ENCODE data around the gene TMED3.
A peak's percentile ranks its signal among the peaks of the same experiment; 100 is the strongest.

Gene TMED3

DNA sequence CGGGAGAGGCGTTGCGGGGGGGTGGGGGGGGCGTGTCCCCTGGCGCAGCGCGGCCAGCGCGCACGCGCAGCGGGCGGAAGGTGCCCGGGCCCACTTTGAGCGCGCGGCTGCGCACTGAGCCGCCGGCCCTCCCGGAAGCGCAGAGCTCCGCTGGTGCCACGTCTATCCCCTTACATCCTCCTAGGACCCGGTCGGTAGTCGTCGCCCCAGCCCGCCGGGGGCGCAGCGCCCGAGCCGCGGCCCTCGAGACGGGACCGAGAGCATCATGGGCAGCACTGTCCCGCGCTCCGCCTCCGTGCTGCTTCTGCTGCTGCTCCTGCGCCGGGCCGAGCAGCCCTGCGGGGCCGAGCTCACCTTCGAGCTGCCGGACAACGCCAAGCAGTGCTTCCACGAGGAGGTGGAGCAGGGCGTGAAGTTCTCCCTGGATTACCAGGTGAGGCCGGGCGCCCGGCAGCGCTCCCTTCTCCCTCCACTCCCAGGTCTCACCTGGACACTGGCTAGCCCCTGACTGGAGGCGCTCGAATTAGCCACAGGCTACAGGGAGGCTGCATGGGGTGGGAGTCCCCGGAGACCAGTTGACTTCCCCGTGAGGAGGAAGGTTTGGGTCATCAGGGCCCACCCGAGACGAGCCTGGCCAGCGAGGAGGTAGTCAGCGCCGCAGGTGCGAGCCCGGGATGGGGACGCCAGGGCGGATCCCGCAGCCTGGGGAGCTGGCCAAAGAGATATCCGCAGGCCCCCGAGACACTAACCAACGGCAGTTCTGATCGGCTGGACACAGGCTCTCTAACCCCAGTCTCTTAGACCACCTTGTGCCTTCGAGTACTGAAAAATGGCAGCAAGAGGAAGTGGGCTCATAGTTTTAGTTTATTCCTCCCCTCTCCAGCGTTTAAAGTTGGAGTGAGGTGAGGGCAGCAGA is at the start of gene TMED3:
TSS of gene TMED3 (plus strand) at position 128 of the 916 bp plus-strand sequence. CDS start at position 266, 138 bp downstream.
- peak; percentile 59 to 80 for DNase-seq (ENCODE audit: low read depth in 2 of 2)

DNA sequence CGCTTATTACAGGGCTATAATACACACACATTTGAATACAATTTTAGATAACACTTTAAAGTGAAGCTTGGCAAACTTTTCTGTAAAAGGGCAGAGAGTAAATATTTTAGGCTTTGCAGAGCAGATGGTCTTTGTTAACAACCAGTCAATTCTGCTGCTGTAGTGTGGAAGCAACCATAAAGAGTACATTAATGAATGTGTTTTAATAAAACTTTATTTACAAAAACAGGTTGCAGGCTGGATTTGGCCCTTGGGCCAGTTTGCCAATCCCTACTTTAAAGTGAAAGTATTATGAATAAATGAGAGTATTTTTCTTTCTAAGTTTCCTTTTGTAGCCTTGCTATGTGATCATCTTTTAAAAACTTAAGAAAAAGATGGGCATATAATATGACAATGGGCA is 49.1 kb upstream of the TMED3 start:
- DNase-seq (ENCODE audit: low read depth in 2 of 2), result no peak

DNA sequence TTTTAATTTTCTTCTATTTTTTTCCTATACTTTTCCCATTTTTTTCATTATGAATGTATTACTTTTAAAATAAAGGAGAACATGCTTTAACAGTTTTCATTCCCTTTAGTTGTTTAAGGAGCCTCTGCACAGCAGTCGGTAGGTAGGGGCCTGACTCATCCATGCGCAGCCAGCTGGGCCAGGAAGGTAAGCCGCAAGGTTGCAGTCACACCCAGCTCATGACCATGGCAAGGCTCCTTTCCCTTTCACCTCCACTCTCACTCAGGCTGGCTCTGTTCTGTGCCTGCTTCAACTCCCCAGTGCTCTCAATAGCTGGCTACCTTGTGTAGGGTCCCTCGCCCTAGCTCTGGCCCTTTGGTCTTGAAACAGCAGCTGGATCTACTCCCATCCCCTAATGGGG is 45.7 kb upstream of the TMED3 start:
- DNase-seq (ENCODE audit: low read depth in 2 of 2), result no peak

DNA sequence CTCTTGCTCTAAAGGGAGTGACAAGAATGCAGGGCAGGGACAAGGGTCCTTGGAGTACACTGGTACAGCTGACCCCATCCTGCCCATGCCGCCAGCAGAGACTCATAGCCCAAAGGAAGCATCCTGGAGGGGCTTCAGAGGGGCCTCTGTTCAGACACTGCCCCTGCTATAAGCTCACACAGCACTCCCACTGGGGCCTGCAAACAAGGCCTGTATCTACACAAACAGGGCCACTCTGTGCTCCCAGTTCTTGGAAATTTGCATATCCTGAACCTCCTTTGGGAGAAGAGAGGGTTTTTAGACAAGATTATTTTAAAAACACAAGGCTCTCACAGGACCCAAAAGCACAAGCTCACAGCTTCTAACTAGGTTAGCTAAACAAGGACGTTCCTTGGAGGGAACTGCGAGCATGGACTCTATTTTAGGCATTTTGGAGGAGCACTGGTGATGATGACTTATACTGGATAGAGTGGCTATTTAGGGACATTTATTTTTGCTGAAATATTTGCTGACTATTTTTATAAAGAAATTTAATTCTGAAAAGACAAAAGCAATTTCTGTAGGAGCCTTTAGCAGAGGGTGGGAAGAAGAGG is 44.8 kb upstream of the TMED3 start:
- no peak for DNase-seq (ENCODE audit: low read depth in 2 of 2)

DNA sequence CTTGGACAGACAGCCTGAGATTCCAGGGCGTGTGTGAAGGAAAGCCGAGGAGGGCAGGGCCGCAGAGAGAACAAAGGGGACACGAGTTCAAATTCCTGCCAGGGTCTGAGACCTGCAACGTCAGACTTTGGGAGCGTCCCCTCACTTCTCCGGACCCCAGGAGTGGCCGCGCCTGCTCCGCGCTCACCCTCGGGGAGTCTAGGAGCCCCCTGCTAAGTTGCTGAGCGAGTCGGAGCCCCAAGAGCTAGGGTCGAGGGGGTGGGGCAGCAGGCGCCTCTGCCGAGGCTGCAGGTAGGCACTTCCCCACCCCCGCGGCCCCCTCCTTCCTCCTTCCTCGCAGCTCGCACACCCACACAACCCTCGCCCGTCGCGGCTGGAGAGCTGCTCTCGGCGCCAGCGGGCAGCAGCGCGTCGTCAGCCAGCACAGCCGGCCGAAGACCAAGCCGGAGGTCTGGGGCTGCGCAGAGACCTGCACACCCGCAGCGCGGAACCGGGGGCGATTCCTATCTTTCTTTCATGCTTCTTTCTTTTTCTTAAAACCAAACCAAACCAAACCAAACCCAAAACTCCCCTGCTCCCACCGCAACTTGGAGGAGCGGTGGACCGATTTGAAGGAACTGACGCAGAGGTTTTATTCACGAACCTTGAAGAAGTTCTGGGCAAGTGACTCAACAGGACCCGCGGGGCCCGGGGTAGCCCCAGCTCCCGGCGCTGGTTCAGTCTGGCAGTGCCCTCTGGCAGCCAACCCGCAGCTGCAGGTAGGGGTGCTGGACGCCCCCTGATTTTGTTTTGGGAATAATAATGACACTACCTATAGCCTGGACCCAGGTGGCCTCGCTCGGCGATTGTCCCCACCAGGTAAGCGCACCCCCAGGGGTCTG is 28.3 kb upstream of the TMED3 start, which contains the start of gene ANKRD34C:
TSS of gene ANKRD34C (plus strand) at position 352 of the 881 bp plus-strand sequence. CDS start 10,563 bp downstream, outside the sequence.
- DNase-seq (ENCODE audit: low read depth in 2 of 2), result no peak

DNA sequence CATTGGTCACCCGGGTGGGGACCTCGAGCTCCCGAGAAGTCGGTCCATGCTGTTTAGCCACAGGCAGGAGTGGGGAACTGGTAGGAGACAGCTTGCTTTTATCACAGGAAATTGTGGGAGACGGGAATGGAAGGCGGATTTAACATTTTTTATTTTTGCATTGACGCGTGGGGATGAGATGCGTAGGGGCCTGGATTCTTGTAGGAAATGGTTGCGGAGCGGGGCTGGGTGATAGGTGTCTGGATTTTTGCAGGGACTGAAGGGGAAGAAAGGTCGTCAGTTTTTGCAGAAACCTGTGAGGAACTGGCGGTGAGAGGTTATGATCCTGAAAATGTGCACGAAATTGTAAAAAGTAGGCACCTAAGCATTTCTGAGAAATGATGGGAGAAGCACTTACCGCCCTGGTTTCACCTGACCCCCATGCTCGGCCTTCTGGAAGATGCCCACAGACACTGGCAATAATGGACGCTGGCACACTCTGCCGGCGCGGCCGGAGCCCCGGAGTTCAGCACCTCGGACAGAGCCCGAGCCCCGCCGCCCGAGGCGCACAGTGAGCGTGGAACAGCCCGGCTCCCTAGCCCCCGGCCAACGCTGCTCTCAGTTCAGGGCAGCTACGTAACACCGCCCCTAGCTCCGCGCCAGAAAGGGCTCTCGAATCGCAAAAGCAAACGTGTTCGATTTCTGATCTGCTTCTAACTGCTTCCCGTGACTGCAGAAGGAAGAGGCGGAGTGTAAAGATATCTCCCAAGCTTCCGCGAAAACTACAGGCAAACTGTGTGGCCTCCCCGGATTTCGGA is 27.5 kb upstream of the TMED3 start:
- no peak for DNase-seq (ENCODE audit: low read depth in 2 of 2)

DNA sequence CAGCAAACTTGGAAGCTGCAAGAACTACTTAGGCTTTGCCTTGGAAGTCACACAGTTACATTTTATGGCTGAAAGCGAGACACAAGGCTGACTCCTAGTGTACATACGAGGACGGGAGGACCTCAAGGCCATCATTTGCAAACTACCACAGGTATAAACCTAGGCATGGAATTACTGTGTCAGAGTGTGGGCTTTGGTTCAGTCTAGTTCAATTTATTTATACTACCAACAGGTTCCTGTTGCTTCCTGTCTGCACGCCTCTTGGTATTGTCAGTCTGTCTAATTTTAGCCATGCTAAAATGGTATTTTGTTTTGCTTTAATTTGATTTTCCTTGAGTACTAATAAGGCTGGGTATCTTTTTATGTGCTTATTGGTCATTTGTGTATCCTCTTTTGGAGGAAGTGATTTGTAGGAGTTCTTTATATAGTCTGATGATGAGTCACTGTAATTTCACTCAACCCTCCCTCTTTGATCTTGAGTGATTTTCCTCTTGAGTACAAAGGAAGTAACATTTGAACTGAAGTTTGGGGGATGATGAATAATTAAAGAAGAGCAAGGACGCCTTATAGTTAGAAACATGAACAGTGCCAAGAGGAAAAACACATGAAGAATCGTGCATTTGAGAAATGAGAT is 20.2 kb upstream of the TMED3 start:
- DNase-seq (ENCODE audit: low read depth in 2 of 2), result no peak

DNA sequence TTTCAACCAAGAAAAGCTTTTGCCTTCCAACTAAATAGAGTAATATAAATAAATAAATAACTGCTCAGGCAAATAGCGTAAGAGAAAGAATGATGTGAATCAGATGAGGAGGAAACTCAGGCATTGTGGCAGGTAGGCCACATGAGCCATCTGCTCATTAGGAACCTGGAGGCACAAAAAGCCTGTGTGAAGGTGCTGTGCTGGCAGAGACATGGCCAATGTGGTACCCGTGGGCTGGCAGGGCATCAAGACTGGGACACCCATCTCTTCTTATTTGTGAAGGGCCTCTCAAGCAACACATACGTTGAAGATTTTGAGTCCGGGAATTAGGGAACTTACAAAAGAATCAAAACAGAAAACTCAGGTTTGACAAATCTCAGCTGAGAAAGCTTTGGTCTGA is 18.9 kb upstream of the TMED3 start:
- no peak for DNase-seq (ENCODE audit: low read depth in 2 of 2)

DNA sequence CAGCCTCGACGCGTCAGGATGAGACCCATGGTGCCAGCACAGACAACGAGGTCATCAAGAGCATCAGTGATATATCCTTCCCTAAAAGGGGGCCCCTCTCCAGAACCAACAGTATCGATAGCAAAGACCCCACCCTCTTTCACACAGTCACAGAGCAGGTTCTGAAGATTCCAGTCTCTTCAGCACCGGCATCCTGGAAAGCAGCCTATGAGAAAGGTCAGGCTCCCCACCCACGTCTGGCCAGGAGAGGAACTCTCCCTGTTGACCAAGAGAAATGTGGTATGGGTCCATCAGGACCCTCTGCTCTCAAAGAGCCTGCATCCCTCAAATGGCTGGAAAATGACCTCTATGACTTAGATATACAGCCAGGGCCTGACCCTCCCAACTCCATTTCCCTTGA is 16.8 kb upstream of the TMED3 start:
- DNase-seq (ENCODE audit: low read depth in 2 of 2), result no peak

DNA sequence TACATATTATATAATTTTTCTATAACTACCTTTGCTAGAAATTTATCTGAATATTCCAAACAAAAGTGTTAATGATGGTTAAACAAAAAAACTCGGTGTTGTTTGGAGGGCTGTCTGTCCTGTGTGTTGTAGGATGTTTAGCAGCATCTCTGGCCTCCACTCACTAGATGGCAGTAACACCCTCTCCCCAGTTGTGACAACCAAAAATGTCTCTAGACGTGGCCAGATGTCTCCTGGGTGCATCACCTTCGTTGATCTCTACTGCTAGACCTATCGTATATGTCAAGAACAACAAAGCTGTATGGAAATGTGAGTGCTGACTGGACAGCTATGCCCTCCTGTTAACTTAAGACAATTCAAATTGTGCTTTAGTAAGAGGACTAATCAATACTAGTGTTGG is 14.3 kb upstream of the TMED3 start:
- no peak for DNase-seq (ENCODE audit: low read depth in 2 of 2)

DNA sequence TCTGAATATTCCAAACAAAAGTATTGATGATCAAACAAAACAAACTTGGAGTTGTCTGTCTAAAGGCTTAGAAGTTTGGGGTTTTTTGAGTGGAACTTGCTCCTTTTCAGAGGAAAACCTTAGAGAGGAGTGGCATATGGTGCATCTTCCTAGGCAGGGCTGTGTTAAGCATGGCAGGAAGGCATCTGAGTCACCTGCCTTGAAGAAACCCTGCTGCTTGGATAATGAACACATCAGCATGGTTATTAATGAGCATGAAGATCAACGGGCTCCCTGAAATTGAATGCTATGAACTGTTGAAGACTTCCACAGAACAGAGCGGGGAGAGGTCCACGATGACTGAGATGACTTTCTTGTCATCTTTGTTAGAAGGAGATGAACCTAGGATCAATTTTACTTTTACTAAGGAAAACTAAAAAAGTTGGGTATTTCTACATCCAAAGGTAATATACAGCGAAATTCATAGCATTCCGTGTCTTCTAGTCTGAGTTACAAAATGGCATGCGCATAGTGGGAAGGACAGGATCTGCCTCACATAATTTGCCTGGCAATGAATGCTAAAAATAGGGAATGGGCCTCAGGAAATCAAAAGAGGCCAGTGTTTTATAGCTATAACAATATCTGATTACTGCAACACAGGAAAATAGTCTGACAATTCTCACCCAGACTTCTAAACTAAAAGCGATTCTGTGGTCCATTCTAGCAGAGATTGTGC is 11.6 kb upstream of the TMED3 start:
- DNase-seq (ENCODE audit: low read depth in 2 of 2), result no peak

DNA sequence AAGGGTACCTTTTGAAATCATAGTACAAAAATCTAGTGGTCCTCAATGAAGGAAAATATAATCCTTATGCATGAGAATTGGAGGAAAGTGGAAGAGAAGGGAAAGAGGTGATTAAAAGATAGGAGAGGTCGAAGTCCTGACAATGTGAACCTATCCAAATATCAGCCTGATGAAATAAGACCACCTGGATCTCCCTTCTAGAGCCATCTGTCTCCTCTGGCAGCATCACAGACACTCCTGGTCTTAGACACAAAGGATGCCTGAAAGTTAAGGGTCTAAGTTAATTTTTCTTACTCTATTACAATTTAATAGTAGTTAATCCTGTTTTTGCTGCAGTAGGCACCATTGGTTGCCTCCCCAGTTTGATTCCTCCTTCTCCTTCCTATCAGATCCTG is 11.1 kb upstream of the TMED3 start:
- no peak for DNase-seq (ENCODE audit: low read depth in 2 of 2)

DNA sequence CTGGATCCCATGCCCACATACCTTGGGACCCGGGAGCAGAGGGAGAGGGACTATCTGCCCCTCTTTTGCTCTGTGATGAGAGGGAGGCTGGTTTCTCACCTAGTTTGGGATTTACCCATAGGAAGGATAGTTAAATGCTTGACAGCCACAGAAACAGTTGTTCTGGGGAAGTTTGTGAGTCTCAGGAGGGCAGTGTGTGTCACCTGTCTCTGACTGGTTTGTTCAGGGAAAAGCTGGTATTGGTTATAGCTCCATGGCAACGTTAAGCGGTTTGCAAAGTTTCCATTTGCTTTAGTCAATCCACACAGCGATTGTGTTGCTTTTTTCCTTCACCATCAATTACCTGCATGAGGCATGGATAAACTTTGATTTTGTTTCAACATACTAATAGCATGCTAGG is 3.7 kb upstream of the TMED3 start:
- DNase-seq (ENCODE audit: low read depth in 2 of 2), result no peak

DNA sequence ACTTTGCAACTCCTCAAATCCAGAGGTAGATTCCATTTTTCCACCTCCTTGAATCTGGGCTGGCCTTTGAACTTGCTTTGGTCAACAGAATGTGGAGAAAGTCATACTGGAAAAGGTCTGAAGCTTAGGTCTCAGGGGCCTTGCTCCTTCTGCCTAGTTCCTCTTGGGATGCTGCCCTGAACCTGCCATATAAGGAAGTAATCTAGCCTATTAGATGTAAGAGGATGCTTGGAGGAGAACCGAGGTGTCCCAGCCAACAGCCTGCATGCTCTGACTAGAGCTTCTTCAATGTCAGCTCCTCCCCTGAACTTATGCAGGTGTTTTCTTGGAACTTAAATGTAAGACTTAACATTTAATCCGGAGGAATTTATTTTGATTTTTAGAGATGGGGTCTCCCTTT is 2.0 kb upstream of the TMED3 start:
- no peak for DNase-seq (ENCODE audit: low read depth in 2 of 2)

DNA sequence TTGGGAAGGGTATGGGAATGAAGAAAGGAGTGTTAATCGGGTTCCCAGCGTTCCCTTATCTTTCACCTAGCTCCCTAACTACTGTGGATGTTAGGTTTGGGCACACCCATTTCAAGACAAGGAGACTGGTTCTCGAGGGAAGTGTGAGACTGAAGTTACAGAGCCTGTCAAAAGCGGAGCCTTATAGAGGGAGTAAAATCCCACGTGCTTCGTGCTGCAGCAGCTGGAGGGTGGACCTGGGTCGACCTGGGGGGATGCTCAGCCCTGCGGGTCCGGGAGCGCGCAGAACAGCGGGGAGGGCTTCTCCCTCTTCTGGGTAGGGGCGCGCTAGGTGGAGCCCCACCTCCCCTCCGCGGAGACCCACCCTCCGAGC is 314 bp upstream of the TMED3 start:
- DNase-seq (ENCODE audit: low read depth in 2 of 2), result no peak

DNA sequence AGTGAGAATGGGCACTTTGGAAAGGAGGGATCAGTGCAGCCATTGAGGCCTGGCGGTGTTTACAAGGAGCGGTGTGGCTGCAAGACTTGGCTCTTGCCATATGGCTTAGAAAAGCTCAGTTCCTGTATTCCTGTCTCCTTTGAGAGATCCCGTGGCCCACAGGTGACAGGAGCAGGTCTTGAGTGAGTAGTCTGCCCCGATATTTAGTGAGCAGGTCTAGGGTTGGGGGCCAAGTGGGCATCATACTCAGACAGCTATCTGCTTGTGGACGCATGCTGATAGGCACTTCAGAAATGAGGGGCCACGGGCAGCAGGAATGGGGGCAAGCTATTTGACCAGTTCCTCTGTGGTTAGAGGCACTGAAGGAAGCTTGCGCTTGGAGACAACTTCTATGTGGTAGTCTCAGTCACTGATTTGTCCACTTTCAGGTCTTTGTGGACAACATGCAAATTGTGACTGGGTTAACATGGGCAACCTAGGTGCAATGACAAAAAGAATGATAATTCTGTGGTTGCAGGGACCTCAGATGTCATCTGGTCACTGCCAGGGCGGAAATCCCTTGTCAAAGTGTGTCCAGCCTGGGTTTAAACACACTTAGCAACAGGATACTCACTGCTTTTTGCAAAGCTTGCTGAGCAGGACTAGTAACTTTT is 1.1 kb downstream of the TMED3 start:
- no peak for DNase-seq (ENCODE audit: low read depth in 2 of 2)

DNA sequence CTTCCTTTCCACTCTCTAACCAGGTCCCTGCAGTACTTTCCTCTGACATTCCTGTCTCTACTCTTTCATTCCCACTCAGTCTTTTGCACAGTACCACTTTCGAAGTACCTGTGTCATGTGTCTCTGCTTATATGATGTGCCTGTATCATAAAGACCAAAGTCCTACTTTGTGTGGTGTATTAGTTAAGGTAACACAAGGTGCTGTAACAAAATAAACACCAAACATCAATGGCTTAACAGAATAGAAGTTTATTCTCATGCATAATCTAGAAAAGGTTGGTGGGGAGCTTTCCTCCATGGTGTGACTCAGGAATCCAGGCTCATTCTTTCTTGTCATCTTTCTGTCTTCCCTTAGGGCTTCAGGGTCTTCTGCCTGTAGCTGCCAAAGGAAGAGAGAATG is 3.3 kb downstream of the TMED3 start:
- DNase-seq (ENCODE audit: low read depth in 2 of 2), result no peak

DNA sequence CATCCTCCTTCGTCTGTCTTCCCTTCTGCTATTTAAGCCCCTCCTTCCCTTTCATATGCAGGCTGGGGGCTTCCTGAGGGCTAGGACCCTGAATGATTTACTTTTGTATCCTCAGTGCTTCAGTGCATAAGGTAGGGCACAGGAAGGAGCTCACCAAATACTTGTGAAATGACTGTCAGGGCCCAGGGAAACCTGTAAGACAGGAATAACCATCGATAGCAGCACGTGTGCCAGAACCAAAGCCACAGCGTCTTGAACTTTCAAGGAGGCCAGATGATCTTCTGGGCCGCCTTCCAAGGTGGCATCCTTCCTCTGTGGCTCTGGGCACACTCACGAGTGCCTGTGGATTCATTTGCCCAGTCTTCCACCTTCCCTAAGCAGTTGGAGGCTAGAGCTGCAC is 3.9 kb downstream of the TMED3 start:
- no peak for DNase-seq (ENCODE audit: low read depth in 2 of 2)

DNA sequence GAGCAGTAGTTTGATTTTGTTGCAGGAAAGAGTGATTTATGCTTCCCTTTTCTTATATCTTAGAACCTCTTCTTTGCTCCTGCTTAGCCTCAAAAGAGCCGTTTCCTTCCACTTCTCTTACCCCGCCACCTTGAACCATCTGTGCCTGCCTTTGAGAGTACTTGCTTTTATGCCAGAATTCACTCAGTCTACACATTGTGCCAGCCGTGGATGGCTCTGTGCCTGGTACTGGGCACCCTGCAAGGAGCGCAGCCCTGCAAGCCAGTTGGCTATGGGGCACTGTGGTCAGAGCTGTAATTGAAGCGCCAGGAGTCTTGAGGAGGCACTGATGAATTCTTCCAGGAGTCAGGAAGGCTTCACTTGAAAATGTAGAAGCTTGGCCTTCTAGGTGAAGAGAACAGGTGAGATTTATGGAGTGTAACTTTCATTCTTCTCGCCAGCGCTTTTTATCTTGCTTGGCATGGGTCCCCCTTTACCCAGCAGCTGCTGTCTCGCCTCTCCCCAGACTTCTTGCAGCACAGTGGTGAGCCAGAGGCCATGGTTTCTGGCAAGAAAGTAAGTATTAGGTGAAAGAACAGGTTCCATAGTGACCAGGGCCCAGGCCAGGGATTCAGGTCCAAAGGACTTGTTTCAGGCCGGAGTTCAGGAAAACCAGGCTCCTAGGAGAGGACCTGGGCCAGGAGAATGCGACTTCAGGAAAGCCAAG is 4.9 kb downstream of the TMED3 start:
- DNase-seq (ENCODE audit: low read depth in 2 of 2), result no peak

All from stimulated activated CD8-positive, alpha-beta memory T cell treated with anti-CD3 and anti-CD28 coated beads, Interleukin-7, amount 100 ng/mL, for 4 hours (primary cell).